ENCODE data around the gene CWF19L1.

Gene CWF19L1

DNA sequence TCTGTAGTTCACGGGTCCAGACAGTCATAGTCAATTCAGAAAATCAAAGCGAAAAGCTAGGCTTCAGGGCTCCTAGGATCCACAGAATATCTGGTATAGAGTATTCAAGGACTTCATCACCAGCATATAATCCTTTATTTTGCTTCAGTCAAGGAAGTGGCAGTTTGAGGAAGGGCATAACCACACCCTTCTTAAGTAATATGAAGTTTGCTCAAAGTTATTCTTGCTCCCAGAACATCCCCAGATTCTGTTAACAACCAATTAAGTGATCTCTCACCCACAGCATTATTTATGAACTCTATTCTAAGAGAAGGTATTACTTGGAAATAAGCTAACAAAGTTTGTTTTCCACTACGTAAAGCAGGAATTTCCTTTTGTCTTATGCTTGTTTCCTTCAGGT is 13.2 kb downstream of the CWF19L1 start:
- in situ Hi-C loops (cut with MboI; ENCODE audit: low sequenced_read_pairs), result no loop called here

DNA sequence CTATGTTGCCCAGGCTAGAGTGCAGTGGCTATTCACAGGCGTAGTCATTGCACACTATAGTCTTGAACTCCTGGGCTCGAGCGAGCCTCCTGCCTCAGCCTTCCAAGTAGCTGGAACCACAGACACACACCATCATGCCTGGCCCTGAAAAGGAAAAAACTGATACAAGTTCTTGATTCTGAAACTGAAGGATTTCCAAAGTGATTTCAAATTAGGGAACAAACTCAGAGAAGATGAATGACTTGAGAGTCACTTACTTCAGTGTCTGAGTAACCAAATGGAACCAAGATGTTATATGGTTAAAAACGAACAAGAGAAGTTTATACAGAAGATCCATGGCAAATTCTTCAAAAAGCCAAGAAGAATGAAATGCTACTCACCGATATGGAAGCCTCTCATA is 14.4 kb downstream of the CWF19L1 start:
- in situ Hi-C loops (cut with MboI; ENCODE audit: low sequenced_read_pairs), result no loop called here

DNA sequence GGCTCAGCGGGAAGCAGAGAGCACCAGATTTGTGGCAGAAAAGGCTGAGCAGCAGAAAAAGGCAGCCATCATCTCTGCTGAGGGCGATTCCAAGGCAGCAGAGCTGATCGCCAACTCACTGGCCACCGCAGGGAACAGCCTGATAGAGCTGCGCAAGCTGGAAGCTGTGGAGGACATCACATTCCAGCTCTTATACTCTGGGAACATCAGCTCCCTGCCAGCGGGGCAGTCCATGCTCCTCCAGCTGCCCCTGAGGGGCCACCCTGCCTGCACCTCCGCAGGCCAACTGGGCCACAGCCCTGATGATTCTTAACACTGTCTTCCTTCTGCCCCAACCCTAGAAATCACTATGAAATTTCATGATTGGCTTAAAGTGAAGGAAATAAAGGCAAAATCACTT is 18.6 kb downstream of the CWF19L1 start:
- in situ Hi-C loops (cut with MboI; ENCODE audit: low sequenced_read_pairs), result no loop called here

DNA sequence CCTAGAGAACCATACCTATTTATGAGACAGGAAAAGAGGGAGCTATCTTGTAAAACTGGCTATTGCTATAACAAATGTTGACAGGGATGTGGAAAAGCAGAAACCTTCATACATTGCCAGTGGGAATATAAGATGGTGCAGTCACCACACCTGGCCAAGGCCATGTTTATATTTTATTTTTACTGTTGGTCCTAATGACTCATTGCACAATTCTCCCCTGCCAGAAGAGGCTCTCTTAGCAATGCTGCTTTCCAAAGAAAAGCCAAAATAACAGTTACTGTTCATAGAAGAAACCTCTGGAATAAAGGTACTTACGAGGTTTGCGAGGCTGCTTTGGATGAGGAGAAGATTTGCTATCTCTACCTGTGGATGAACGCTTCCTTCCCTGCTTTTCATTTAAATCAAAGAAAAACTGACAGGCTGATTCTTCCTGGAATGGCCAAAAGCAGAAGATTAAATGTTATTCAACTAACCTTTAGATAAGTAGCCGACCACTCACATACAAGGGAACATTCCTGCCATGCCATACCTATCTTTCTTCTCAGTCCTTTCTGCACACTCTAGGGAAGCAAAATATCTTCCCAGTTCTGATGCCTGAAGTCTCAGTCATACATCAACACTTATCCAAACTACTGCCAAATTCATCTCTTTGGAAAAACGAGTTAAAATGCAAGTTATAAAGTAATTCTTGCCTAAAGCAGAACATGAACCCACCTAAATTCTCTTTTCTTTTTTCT is 21.8 kb downstream of the CWF19L1 start:
- in situ Hi-C loops (cut with MboI; ENCODE audit: low sequenced_read_pairs), result no loop called here

DNA sequence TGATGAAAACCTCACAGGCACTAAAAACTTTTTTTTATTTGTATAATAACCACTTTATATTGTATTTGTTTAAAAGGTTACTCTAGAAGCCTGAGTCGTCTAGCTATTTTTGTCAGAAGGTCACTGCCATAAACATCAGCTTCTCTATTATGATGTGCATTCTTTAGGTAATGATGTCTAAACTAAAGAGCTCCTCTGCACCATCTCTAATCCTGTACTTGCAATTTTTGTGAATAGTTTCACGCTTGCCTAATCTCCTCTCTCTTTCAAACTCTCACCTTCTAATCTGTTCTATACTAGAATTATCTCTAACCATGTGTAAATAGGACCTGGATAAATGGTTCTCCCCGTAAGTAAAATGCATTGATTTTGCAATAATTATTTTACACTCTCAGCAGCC is 27.6 kb downstream of the CWF19L1 start:
- in situ Hi-C loops (cut with MboI; ENCODE audit: low sequenced_read_pairs), result no loop called here

DNA sequence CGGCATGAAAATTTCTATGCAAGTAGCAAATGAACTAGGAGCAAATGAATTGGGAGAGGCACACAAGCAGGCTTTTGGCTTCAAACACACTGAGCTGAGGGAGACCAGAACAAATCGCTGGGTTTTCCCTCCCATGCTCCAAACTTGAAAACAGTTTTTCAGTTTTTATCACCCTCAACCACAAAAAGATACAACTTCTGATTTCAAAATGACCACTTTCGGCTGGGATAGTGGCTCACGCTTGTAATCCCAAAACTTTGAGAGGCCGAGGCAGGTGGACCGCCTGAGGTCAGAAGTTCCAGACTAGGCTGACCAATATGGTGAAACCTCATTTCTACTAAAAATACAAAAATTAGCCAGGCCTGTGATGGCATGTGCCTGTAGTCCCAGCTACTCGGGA is 29.0 kb downstream of the CWF19L1 start:
- in situ Hi-C loops (cut with MboI; ENCODE audit: low sequenced_read_pairs), result no loop called here

DNA sequence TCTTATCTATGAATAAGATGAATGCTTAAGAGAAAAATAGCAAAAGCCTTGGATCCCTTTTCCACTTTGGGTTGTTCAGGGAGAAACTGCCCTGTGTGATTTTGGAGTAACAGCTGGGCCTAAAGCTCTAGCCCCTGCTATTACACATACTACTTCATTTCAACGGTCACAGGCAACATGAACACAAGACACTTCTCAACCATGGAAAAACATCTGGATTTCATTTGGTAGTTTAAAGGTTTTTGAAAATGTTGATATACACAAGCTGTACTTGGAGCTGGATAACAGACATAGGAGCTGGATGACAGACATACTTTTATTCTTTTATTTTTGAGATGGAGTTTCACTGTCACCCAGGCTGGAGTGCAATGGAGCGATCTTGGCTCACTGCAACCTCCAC is 35.3 kb downstream of the CWF19L1 start:
- in situ Hi-C loops (cut with MboI; ENCODE audit: low sequenced_read_pairs), result no loop called here

DNA sequence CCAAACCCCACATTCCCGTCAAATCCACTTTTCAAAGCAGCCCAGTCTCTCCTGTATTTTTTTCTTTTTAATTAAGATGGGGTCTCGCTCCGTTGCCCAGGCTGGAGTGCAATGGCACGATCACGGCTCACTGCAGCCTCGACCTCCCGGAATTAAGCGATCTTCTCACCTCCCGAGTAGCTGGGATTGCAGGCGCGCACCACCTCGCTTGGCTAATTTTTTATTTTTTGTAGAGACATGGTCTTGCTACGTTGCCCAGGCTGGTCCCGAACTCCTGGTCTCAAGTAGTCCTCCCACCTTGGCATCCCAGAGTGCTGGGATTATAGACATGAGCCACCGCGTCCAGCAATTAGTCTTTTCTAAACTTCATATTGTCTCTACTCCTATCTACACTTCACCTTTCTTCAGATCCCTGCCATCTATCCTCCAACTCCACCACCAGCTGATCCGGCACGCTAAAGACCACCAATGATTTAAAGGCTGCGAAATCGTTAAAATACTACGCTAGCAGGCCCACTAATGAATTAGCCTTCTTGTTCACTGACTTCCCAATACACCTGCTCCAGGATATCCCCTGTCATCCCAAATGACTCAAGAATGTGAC is 37.5 kb downstream of the CWF19L1 start:
- in situ Hi-C loops (cut with MboI; ENCODE audit: low sequenced_read_pairs), result no loop called here

DNA sequence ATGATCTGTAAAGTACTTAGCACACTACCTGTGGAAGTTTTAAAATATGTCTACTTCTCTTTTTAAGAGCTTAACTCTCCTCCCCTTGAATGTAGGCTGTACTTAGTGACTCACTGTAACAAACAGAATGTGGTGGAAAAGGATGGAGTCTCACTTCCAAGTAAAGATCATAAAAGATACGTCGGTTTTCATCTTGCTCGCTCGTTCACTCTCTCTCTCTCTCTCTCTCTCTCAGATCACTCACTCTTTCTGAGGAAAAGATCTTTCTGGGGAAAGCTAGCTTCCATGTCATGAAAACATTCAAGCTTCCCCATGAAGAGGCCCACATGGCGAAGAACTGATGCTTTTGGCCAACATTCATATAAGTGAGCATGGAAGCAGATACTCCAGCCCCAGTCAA is 43.6 kb downstream of the CWF19L1 start:
- in situ Hi-C loops (cut with MboI; ENCODE audit: low sequenced_read_pairs), result no loop called here

DNA sequence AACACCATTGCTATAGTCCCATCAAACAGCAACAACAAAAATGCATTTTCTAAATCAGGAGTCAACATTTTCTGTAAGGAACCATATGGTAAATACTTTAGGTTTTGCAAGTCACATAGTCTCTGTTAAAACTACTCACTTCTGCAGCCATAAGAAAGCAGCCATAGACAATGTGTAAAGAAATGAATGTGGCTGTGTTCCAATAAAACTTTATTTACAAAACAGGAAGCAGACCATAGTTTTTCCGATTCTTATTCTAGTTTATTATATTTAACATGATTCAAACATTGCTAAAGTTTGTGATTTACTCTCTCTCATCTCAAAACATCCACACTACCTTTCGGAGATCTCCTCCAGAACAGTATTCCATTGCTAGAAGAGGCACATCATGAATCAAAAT is 44.9 kb downstream of the CWF19L1 start:
- in situ Hi-C loops (cut with MboI; ENCODE audit: low sequenced_read_pairs), result no loop called here

DNA sequence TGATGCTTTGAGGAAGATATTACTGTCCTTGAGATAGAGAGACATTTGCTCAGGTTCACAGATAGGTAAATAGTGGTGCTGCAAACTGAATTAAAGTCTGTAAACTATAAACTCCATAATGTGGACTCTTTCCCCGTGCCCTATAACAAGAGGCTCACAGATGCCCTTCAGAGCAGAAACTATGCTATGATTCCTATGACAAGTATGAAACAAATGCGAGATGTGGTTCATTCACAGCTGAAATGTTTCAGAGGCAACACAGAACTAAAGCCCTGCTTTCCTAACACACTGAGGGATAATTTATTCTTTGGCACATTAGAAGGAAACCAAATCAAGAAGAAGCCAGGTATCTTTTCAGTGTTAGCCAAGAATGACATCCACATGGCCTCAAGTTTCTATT is 51.4 kb downstream of the CWF19L1 start:
- in situ Hi-C loops (cut with MboI; ENCODE audit: low sequenced_read_pairs), result no loop called here

DNA sequence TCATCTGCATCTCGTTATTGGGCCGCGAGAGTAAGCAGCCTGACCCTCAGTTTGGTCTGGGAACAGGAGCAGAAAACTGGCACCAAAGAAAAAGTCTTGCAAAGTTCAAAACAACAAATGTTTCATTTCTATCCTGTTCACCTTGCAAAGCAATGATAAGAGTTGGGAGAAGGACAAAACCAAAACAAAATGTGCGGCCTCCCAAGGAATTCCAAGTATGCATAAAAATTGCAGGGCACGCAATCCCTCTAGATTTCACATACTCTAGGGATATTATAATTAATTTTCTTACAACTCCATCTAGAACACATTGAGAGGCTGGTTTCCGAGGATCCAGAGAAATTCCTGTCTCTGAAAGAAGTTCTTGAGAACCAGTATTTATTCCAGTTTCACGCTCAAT is 58.1 kb downstream of the CWF19L1 start:
- in situ Hi-C loops (cut with MboI; ENCODE audit: low sequenced_read_pairs), result no loop called here

DNA sequence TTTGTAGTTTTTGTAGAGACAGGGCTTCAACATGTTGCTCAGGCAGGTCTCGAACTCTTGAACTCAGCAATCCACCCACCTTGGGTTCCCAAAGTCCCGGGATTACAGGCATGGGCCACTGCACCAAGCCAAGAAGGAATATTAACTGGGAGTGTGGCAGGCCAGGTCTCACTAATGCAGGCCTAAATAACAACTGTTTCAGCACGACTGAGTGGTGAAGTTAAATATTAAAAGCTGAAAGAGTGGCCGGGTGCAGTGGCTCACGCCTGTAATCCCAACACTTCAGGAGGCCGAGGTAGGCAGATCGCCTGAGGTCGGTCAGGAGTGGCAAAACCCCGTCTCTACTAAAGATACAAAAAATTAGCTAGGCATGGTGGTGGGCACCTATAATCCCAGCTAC is 59.2 kb downstream of the CWF19L1 start:
- in situ Hi-C loops (cut with MboI; ENCODE audit: low sequenced_read_pairs), result no loop called here

DNA sequence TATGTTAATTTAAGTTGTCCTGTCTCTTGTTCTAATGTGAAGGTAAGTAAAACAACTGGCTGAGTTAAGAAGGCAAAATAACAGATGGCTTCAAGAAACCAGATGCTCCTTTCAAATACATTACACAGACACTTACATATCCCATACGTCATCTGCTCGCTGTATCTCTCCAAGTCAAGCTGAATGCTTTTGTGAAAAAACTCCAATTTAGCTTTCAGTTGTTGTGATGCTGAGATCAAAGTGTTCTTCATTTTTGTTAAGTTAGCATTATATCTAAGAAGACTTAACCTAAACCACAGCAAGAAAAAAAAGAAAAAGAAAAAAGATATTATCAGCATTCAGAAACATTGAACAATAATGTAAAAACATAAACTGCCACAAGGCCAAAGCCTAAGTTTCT is 63.1 kb downstream of the CWF19L1 start:
- in situ Hi-C loops (cut with MboI; ENCODE audit: low sequenced_read_pairs), result no loop called here

DNA sequence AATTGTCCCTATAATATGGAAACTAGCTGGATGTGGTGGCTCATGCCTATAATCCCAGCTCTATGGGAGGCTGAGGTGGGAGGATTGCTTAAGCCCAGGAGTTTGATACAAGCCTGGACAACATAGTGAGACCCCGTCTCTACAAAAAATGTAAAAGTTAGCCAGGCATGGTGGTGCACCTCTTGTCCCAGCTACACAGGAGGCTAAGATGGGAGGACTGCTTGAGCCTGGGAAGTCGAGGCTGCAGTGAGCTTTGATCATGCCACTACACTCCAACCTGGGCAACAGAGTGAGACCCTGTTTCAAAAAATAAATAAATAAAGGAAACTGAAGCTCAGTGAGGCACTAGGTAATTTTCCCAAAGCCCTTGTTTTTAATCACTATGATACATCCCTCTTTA is 65.9 kb downstream of the CWF19L1 start:
- in situ Hi-C loops (cut with MboI; ENCODE audit: low sequenced_read_pairs), result no loop called here

DNA sequence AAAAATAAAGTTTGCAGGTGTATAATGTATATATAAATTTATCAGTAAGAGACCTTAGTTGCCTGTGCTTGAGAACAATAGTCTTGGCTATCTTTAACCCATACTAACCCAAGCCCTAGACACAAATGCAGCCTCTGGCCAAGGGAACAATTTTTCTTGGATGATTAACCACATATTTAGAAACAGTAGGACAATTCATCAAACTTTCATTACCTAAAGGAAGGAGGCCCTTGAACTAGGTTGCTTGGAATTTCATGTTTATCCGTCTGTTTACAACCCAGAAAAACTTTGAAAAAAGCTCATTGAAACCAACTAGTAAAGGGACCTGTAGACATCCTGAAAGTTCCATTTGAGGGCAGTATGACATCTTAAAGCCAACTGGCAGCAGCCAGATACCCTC is 72.7 kb downstream of the CWF19L1 start:
- in situ Hi-C loops (cut with MboI; ENCODE audit: low sequenced_read_pairs), result no loop called here

DNA sequence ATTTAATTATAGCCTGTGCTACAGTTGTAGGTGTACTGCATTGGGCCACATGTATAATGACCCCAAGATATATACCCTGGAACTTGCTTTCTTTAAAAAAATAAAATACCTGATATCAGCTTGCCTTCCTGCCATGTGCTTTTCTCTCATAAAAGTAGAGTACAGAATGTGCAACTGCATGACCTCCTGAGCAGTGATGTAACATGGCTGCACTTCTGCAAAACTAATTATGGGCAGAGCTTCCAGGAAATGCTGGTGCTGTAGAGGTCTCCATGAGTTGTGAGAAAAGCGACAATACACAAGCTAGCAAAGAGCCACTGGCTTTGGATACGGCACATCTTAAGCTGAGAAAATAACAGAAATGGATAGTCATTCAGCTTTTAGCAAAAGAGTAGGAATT is 75.1 kb downstream of the CWF19L1 start:
- in situ Hi-C loops (cut with MboI; ENCODE audit: low sequenced_read_pairs), result no loop called here

DNA sequence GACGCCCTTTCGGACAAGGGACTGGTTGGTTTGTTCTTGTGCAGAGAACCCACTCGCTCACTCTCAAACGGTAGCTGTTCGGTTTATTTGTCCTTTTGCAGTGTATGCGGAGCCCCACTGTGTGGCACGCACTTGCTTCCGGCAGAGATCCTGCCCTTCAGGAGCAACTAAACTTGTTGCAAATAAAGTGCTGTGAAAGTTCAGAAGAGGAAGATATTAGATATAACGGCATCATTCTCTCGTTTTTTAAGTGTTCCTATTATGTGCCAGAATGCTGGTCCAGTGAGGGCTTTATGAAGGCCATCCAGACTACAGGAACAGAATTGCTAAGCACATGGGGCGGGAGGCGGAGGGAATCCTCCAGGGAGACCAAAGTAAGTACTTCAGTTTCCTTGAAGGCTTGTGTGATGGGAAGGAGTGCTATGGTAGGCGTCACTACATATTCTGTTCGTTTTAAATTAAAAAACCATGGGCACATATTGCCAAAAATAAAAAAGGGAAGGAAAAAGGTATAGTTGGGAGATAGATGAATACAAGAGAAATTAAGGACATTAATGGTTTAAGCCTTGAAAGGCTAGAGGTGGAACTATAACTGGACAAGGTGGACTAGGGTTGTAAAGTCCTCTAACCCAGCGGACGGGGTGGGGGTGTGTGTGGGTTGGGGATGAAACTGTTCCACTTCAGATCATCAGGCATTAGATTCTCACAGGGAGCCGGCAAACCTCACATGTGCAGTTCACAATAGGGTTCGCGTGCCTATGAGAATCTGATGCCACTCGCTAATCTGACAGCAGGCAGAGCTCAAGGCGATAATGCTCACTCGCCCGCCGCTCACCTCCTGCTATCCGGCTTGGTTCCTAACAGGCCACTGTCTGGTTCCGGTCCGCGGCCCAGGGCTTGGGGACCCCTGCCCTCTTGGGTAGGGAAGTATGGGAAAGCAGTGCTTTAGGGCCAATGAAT is 80.9 kb downstream of the CWF19L1 start:
- in situ Hi-C loops (cut with MboI; ENCODE audit: low sequenced_read_pairs), result no loop called here

DNA sequence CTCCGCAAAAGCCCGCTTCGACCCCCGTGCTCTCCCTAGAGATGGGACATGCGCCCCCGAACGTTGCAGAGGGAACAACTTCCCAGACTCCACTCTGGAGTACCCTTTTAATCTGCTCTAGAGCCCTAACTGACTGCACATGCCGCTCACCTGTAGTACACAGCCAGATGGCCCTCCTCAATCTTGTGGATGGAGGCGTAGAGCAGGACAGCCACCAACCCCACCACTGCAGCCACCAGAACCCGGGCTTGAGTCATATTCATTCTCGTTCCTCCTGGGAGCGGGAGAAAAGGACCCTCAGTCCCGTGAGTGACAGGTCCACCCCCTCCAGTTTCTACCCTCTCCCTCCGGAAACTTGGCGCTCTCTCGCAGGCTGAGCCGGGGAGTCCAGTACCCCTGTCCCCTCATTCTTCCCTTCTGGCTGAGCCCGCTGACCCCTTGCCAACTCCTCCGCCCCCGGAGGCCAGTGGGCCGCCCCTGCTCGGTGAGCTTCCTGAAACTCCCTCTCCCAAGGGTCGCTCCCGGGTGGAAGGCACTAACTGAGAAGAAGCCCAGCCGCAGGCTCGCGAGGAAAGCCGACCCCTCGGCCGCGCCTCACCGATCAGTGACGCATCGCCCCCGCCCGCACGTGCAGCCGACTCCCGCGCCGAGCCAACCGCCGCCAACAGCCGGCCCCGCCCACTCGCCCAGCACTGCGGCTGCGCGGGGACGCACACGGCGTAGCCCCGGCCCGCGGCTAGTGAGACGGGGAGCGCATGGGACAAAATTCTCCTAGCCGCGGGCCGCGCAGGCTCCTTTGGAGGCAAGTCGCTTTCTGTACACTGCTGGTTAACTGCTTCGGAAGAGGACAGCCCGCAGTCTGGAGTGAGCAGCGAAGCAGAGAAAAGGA is 81.8 kb downstream of the CWF19L1 start, which contains the start of gene ERLIN1:
ERLIN1 (minus strand) TSS at position 666 of the 889 bp plus-strand sequence; CDS start at position 263, 403 bp downstream.
- in situ Hi-C loops (cut with MboI; ENCODE audit: low sequenced_read_pairs), result no loop called here

DNA sequence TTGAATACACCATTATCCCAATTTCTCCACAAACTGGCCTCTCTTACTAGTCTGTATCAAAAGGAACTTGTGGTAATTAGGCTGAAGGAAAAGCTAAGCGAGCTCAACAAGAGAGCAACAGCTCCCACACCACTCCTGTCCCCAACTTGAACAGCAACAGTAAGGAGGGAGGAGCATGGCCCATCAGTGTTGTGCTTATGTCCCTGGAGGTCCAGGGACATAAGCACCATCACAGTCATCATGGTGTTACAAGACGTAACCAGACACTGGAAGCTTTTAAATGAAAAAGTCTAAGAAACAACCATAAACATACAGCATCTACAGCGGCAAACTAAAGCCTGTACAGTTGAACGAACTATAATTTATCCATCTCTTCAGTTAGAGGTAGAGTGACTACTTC is 82.6 kb downstream of the CWF19L1 start:
- in situ Hi-C loops (cut with MboI; ENCODE audit: low sequenced_read_pairs), result no loop called here

DNA sequence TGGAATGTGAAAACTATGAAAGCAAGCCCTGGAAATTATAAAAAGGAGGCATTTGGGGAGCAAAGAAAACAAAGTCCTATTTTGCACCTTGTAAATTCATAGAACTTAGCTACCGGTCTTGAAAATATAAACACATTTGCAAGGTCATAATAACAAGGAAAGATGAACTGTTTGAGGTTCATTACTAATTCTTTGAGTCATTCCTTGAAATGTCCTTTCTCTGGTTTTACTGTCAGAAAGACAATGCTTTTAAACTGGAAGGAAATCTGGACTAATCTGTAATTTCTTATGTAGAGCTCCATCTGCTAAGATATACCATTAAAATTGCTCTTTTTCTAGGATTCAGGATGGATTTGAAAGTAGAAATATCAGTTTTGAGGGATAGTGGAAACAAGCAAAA is 83.0 kb downstream of the CWF19L1 start:
- in situ Hi-C loops (cut with MboI; ENCODE audit: low sequenced_read_pairs), result no loop called here
